ENCODE data around the gene PTPRC.
A peak's percentile ranks its signal among the peaks of the same experiment; 100 is the strongest.

Gene PTPRC

GRCh38 chr1:198778049-198778448 is 139.2 kb downstream of the PTPRC start:
- TF ChIP-seq CTCF (IDR thresholded peaks at IDR 0.05; ENCODE audit: low read depth, low read length) = no peak
- no peak for TF ChIP-seq MYC (IDR thresholded peaks at IDR 0.05; ENCODE audit: low read depth, low read length)
- TF ChIP-seq MAX (IDR thresholded peaks at IDR 0.05; ENCODE audit: low read depth, low read length) = no peak
- no peak for TF ChIP-seq POLR2A (IDR thresholded peaks at IDR 0.05; ENCODE audit: extremely low read depth, insufficient read length)
- no peak for DNase-seq (ENCODE audit: low read depth)
- H3K4me3 ChIP-seq (ENCODE audit: low read depth, low read length) = no peak overlapping the region

- TF ChIP-seq CTCF (IDR thresholded peaks at IDR 0.05; ENCODE audit: low read depth, low read length) (no peak), MYC (IDR thresholded peaks at IDR 0.05; ENCODE audit: low read depth, low read length) (no peak), MAX (IDR thresholded peaks at IDR 0.05; ENCODE audit: low read depth, low read length) (no peak), POLR2A (IDR thresholded peaks at IDR 0.05; ENCODE audit: extremely low read depth, insufficient read length) (no peak)
- DNase-seq (ENCODE audit: low read depth) = no peak
- no peak overlapping the region for H3K4me3 ChIP-seq (ENCODE audit: low read depth, low read length)
Observed at GRCh38 chr1:198780376-198780775, 141.5 kb downstream of the PTPRC start.

- H3K4me3 ChIP-seq (ENCODE audit: low read depth, low read length) = no peak overlapping the region
- TF ChIP-seq POLR2A (IDR thresholded peaks at IDR 0.05; ENCODE audit: extremely low read depth, insufficient read length) (no peak), CTCF (IDR thresholded peaks at IDR 0.05; ENCODE audit: low read depth, low read length) (no peak), MAX (IDR thresholded peaks at IDR 0.05; ENCODE audit: low read depth, low read length) (no peak), MYC (IDR thresholded peaks at IDR 0.05; ENCODE audit: low read depth, low read length) (no peak)
- DNase-seq (ENCODE audit: low read depth) = peak; percentile 49
Observed at GRCh38 chr1:198788561-198789064, 149.8 kb downstream of the PTPRC start.

- no peak overlapping the region for H3K4me3 ChIP-seq (ENCODE audit: low read depth, low read length)
- TF ChIP-seq MYC (IDR thresholded peaks at IDR 0.05; ENCODE audit: low read depth, low read length) (no peak), MAX (IDR thresholded peaks at IDR 0.05; ENCODE audit: low read depth, low read length) (no peak), POLR2A (IDR thresholded peaks at IDR 0.05; ENCODE audit: extremely low read depth, insufficient read length) (no peak), CTCF (IDR thresholded peaks at IDR 0.05; ENCODE audit: low read depth, low read length) (no peak)
- no peak for DNase-seq (ENCODE audit: low read depth)
Observed at GRCh38 chr1:198793714-198794113, 154.9 kb downstream of the PTPRC start.

- DNase-seq (ENCODE audit: low read depth) = no peak
- H3K4me3 ChIP-seq (ENCODE audit: low read depth, low read length) = no peak overlapping the region
- no peak for TF ChIP-seq CTCF (IDR thresholded peaks at IDR 0.05; ENCODE audit: low read depth, low read length)
- TF ChIP-seq POLR2A (IDR thresholded peaks at IDR 0.05; ENCODE audit: extremely low read depth, insufficient read length) = no peak
- TF ChIP-seq MYC (IDR thresholded peaks at IDR 0.05; ENCODE audit: low read depth, low read length) = no peak
- no peak for TF ChIP-seq MAX (IDR thresholded peaks at IDR 0.05; ENCODE audit: low read depth, low read length)
Observed at GRCh38 chr1:198794498-198794897, 155.7 kb downstream of the PTPRC start.

Data from NB4 (cell line).